K562 (cell line): ENCODE data around the gene SOD1. TPM values are rescaled to one million over a fixed set of nuclear protein-coding genes. Genes with fewer than 3 reads are reported as not detected.
"Not testable (repeated sequence)": the region's sequence is repeated elsewhere in the genome, so short reads cannot be mapped to it uniquely, and the experiment has no call there.

ENCODE experiments used
- ATAC-seq: fragments of 200-7000 bp; cut with Tn5 transposase; 3 replicates; pipeline ENCODE4 v1.9.1; 2020; ENCODE audit warnings: moderate library complexity
- BruUV-seq: library from RNA; stranded (reverse); fragments of 400-500 nt; replicated peaks from 2 replicates; lab custom pipeline; 2021; lab: Mats Ljungman, UMichigan
- CTCF ChIA-PET: fragments of 300-600 bp; formaldehyde crosslinking; extraction: SDS; loops from one replicate; lab custom pipeline; 2021; ENCODE audit warnings: low intra/inter-chr PET ratio; lab: Yijun Ruan, JAX
- POLR2A ChIA-PET: fragments of 300-600, 350-650 bp; sonication (Branson Sonifier 250); formaldehyde crosslinking; extraction: SDS; loops from one replicate; lab custom pipeline; 2021; ENCODE audit warnings: antibody characterized with exemption, inconsistent platforms; lab: Yijun Ruan, JAX
- DNase-seq, 4 experiments: peaks; one replicate each; pipeline versions ENCODE4 v3.0.0 to v3.0.0-alpha.2; 2011 to 2018; ENCODE audit warnings: low spot score in 3 of 4, mixed read lengths in 3 of 4; ENCODE audit errors: extremely low read depth in 1 of 4
- FAIRE-seq: peaks from 2 replicates; lab custom pipeline; 2011; peaks lifted over from hg19 to GRCh38; lab: Jason Lieb, UNC
- H2AFZ ChIP-seq: 2 replicates; pipeline ENCODE4 v1.6.0; 2011; ENCODE audit warnings: low read depth, low read length, control low read depth, inconsistent platforms
- H3K27ac ChIP-seq: fragments of 200-600 bp; 3 replicates; pipeline ENCODE4 v1.8.0; 2011; ENCODE audit warnings: low read depth, mild to moderate bottlenecking, control low read depth, inconsistent platforms, low read length, moderate library complexity, mixed read lengths; ENCODE audit errors: extremely low read depth
- H3K27me3 ChIP-seq, 2 experiments: fragments of 300-600 bp in 1 of 2; 2 replicates in 1 of 2; 3 replicates in 1 of 2; pipeline versions ENCODE4 v1.6.0 to v1.8.0; 2011; ENCODE audit warnings: inconsistent platforms in 2 of 2, low read length in 2 of 2, mild to moderate bottlenecking in 1 of 2, mixed read lengths in 1 of 2, moderate library complexity in 1 of 2; ENCODE audit not compliant: control insufficient read depth in 2 of 2, insufficient read depth in 2 of 2
- H3K36me3 ChIP-seq: fragments of 300-600 bp; 3 replicates; pipeline ENCODE4 v1.8.0; 2011; ENCODE audit warnings: mild to moderate bottlenecking, low read length, inconsistent platforms; ENCODE audit not compliant: control insufficient read depth, insufficient read depth
- H3K4me1 ChIP-seq, 2 experiments: fragments of 200-600 bp in 1 of 2; replicated peaks in 1 of 2; 2 replicates in 1 of 2; 3 replicates in 1 of 2; pipeline versions ENCODE4 v1.5.1 to v1.8.0; 2011; ENCODE audit warnings: inconsistent platforms in 2 of 2, low read length in 2 of 2, mild to moderate bottlenecking in 1 of 2, mixed read lengths in 1 of 2, moderate library complexity in 1 of 2; ENCODE audit not compliant: control insufficient read depth in 2 of 2, insufficient read depth in 2 of 2
- H3K4me2 ChIP-seq: 2 replicates; pipeline ENCODE4 v1.6.1; 2011; ENCODE audit warnings: low read length, control low read depth, inconsistent platforms, mixed read lengths; ENCODE audit not compliant: insufficient read depth
- H3K4me3 ChIP-seq: fragments of 200-600 bp; sonication (generic), shearing (Covaris generic); 2 replicates; pipeline ENCODE4 v1.5.1; 2016; ENCODE audit warnings: control low read depth, inconsistent platforms
- H3K79me2 ChIP-seq: fragments of 200-600 bp; 3 replicates; pipeline ENCODE4 v1.8.0; 2011; ENCODE audit warnings: low read length, inconsistent platforms; ENCODE audit not compliant: control insufficient read depth, insufficient read depth
- H3K9ac ChIP-seq, 2 experiments: 2 replicates each; pipeline versions ENCODE4 v1.6.0 to v1.6.1; 2011; ENCODE audit warnings: low read depth in 2 of 2, low read length in 2 of 2, control low read depth in 1 of 2, inconsistent platforms in 1 of 2, mild to moderate bottlenecking in 1 of 2, mixed read lengths in 1 of 2; ENCODE audit not compliant: insufficient read depth in 1 of 2
- H3K9me1 ChIP-seq: one replicate; pipeline ENCODE4 v1.6.0; 2011; ENCODE audit warnings: inconsistent platforms, mild to moderate bottlenecking, low read length, moderate library complexity; ENCODE audit not compliant: control insufficient read depth, insufficient read depth
- H3K9me3 ChIP-seq: replicated peaks from 2 replicates; pipeline ENCODE4 v1.5.1; 2011; ENCODE audit warnings: low read depth, low read length, inconsistent platforms; ENCODE audit not compliant: control insufficient read depth, insufficient read depth
- H4K20me1 ChIP-seq: replicated peaks from 2 replicates; pipeline ENCODE4 v1.6.1; 2011; ENCODE audit warnings: low read length, inconsistent platforms, mixed read lengths; ENCODE audit not compliant: control insufficient read depth, insufficient read depth
- ATF3 ChIP-seq, 2 experiments: fragments of 450-650 bp in 1 of 2; sonication (generic) in 1 of 2; formaldehyde crosslinking in 1 of 2; IDR thresholded peaks in 1 of 2; conservative IDR thresholded peaks in 1 of 2; 2 replicates each; pipeline versions ENCODE4 v1.6.1 to v1.8.1; 2016 to 2023; ENCODE audit warnings: mild to moderate bottlenecking in 2 of 2, moderate library complexity in 2 of 2, inconsistent platforms in 1 of 2, missing genetic modification reagents in 1 of 2
- HCFC1 ChIP-seq: IDR thresholded peaks from 2 replicates; pipeline ENCODE4 v1.6.1; 2012; ENCODE audit warnings: low read depth, low read length, improper control_type of control experiment
- ZEB2 ChIP-seq: fragments of 450-650 bp; IDR thresholded peaks from 2 replicates; pipeline ENCODE4 v1.6.1; 2016
- WGBS: fragments of 100-300 bp; shearing (Covaris generic); methylation state at CpG from one replicate; pipeline ENCODE4 v1.1.6; 2016; ENCODE audit warnings: low coverage, mixed read lengths; ENCODE audit not compliant: insufficient coverage; ENCODE audit errors: missing lambda C conversion rate; 5-methylcytosine and 5-hydroxymethylcytosine counted together
- in situ Hi-C: fragments of 300-500 bp; cut with MboI; formaldehyde crosslinking; loops from 4 replicates; pipeline ENCODE4 v1.15.0; 2018; ENCODE audit warnings: inconsistent platforms, mixed read lengths
- intact Hi-C: fragments of 100-400 bp; cut with micrococcal nuclease; formaldehyde crosslinking; loops from 2 replicates; pipeline ENCODE4 v1.14.2; 2022
- polyA plus RNA-seq, 8 experiments: library from polyadenylated mRNA; depleted of rRNA in 4 of 8; stranded (reverse) in 5 of 8; unstranded in 3 of 8; fragments of >200 nt; fragmentation: Nextera tagmentation in 2 of 8; fragmentation: Illumina TruSeq in 1 of 8; extraction: Ambion mirVana in 2 of 8; extraction: Trizol in 1 of 8; gene quantifications; 2 replicates each; pipeline versions ENCODE4 v1.2.1 to v1.2.3, GENCODE V29; 2011 to 2014; ENCODE audit warnings: inconsistent platforms in 1 of 8, missing spikeins in 1 of 8
- total RNA-seq, 7 experiments: library from RNA; depleted of rRNA in 6 of 7; stranded (reverse); fragments of >200 nt in 6 of 7; fragmentation: Illumina TruSeq in 2 of 7; extraction: Trizol in 2 of 7; gene quantifications; 2 replicates each; pipeline versions ENCODE4 v1.2.1 to v1.2.3, GENCODE V29; 2011 to 2021; ENCODE audit warnings: low replicate concordance in 1 of 7
- TF ChIP-seq, protein P1 (sequence below): IDR thresholded peaks from 2 replicates; pipeline ENCODE4 v1.6.1; 2014; ENCODE audit warnings: antibody characterized with exemption

SOD1 gene
- total and polyA plus RNA-seq, 9 of the 15 experiments (the other 6 are each of a cell fraction or from before 2014, with no cell fraction given): 452 to 1,409 (median 633) TPM

GRCh38 chr21:31624961-31625491 is 34.5 kb upstream of the SOD1 start (continued):
- TF ChIP-seq, protein P1, sequence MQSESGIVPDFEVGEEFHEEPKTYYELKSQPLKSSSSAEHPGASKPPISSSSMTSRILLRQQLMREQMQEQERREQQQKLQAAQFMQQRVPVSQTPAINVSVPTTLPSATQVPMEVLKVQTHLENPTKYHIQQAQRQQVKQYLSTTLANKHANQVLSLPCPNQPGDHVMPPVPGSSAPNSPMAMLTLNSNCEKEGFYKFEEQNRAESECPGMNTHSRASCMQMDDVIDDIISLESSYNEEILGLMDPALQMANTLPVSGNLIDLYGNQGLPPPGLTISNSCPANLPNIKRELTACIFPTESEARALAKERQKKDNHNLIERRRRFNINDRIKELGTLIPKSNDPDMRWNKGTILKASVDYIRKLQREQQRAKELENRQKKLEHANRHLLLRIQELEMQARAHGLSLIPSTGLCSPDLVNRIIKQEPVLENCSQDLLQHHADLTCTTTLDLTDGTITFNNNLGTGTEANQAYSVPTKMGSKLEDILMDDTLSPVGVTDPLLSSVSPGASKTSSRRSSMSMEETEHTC: no peak
- no peak for TF ChIP-seq HCFC1

GRCh38 chr21:31629972-31630711 is 29.4 kb upstream of the SOD1 start:
- Histone ChIP-seq H3K9ac (no peak overlapping the region), H2AFZ (no peak overlapping the region), H3K4me2 (no peak overlapping the region), H3K9me3 (no peaks in the 10 kb centered on the region; the same call in 1 of the 2 replicates), H4K20me1 (no peaks in the 10 kb centered on the region), H3K4me3 (no peak overlapping the region), H3K36me3 (no peaks in the 10 kb centered on the region), H3K27ac (no peak overlapping the region), H3K79me2 (no peaks in the 10 kb centered on the region), H3K27me3 (peaks cover 39 to 41% of the 10 kb centered on the region in 2 experiments), H3K4me1 (no peaks in the 10 kb centered on the region), H3K9me1 (no peaks in the 10 kb centered on the region)
- no peak for DNase-seq
- TF ChIP-seq ZEB2 (no peak), ATF3 (IDR thresholded peaks at IDR 0.05) (peak; percentile 33), ATF3 (CRISPR knock-in tag; conservative IDR thresholded peaks at IDR 0.05) (no peak)
- in situ Hi-C loops (no loop called here), intact Hi-C loops (loop anchor here (10.0 kb wide), 1 partner anchor 235 kb away; no protein-coding TSS in a partner anchor)
- ChIA-PET CTCF (no interaction called here), POLR2A (interaction anchor here (1.6 to 1.7 kb wide), 2 partner anchors 10 to 12 kb away, joined by 4 to 5 read pairs; no protein-coding TSS in a partner anchor)
- no peak for ATAC-seq
- 1% methylated on average over 8 of the region's 8 CpGs for WGBS
- BruUV-seq: no TSS peak
- no peak for FAIRE-seq

DNA sequence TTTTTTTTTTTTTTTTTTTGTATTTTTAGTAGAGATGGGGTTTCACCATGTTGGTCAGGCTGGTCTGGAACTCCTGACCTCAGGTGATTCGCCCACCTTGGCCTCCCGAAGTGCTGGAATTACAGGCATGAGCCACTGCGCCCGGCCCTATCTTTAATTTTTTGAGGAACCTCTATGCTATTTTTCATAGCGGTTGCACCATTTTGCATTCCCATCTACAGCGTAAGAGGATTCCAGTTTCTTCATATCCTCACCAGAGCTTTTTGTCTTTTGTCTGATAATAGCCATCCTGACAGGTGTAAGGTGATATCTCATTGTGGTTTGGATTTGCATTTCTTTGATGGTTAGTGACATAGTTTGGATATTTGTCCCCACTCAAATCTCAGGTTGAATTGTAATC is 27.6 kb upstream of the SOD1 start:
- H3K4me1 ChIP-seq, H3K79me2 ChIP-seq, H3K9ac ChIP-seq, H3K4me3 ChIP-seq, intact Hi-C loops, H3K9me3 ChIP-seq, ATAC-seq, H3K36me3 ChIP-seq, H3K9me1 ChIP-seq, H4K20me1 ChIP-seq, POLR2A ChIA-PET, H3K27ac ChIP-seq, in situ Hi-C loops, CTCF ChIA-PET, H3K4me2 ChIP-seq, H2AFZ ChIP-seq, BruUV-seq, FAIRE-seq, DNase-seq: not testable (repeated sequence)
- 8% methylated on average over 6 of the region's 6 CpGs for WGBS
- H3K27me3 ChIP-seq: peaks cover 35 to 36% of the 10 kb centered on the region in 2 experiments
